ENCODE measurements around the gene CCDC102A. TPM values are rescaled to one million over a fixed set of nuclear protein-coding genes. Genes with fewer than 3 reads are reported as not detected.
"Not testable (repeated sequence)": the region's sequence is repeated elsewhere in the genome, so short reads cannot be mapped to it uniquely, and the experiment has no call there.

The CCDC102A gene
- total RNA-seq, 1 donor from 2014 or later, result 13.7 TPM

DNA sequence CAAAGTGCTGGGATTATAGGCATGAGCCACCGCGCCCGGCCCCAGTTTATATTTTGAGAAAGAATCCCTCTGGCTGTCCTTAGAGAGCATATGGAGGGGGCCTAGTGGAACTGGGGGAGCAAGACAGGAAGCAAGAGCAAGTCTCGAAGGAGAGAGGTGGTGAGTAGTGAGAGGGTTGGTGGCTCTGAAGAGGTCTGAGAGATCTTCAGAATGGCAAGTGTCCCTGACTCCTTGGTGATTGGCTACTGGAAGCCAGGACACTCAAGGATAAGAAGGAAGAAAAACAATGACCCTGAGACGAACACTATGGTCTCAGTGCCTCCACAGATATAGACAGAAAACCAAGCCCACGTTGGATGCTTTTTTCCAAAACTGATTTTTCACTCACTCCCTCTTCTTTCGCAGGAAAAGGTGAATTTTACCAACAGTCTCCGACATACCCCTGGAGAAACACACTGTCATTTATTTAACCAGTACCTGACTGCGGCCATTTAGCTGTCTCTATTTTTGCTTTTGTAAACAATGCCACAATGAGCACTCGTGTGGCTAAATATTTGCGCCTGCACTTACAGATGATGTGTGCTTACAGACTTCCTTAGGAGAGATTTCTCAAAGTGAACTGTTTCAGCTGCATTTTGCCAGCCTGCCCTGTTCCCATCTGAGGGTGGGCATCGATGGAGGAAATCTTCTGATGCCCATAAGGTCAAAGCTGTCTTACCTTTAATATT is 34.2 kb downstream of the CCDC102A start:
- H3K4me1 ChIP-seq, result no peaks in the 10 kb centered on the region
- H3K27me3 ChIP-seq, result no peaks in the 10 kb centered on the region
- no peaks in the 10 kb centered on the region for H3K9me3 ChIP-seq
- no peak for DNase-seq (ENCODE audit: low spot score in 2 of 2)
- H3K36me3 ChIP-seq, result no peaks in the 10 kb centered on the region
- intact Hi-C loops (cut with DNase I), result no loop called here
- no peak for TF ChIP-seq CTCF (IDR thresholded peaks at IDR 0.05)
- H3K4me3 ChIP-seq, result no peak overlapping the region
- H3K27ac ChIP-seq, result no peak overlapping the region

- H3K4me1 ChIP-seq, result no peaks in the 10 kb centered on the region
- intact Hi-C loops (cut with DNase I), result no loop called here
- H3K27ac ChIP-seq, result no peak overlapping the region
- no peak overlapping the region for H3K4me3 ChIP-seq
- no peaks in the 10 kb centered on the region for H3K27me3 ChIP-seq
- H3K9me3 ChIP-seq, result no peaks in the 10 kb centered on the region
- H3K36me3 ChIP-seq, result no peaks in the 10 kb centered on the region
- DNase-seq (ENCODE audit: low spot score in 2 of 2), result no peak
- TF ChIP-seq CTCF (IDR thresholded peaks at IDR 0.05), result no peak
Observed at GRCh38 chr16:57501492-57501891, 34.9 kb downstream of the CCDC102A start.

DNA sequence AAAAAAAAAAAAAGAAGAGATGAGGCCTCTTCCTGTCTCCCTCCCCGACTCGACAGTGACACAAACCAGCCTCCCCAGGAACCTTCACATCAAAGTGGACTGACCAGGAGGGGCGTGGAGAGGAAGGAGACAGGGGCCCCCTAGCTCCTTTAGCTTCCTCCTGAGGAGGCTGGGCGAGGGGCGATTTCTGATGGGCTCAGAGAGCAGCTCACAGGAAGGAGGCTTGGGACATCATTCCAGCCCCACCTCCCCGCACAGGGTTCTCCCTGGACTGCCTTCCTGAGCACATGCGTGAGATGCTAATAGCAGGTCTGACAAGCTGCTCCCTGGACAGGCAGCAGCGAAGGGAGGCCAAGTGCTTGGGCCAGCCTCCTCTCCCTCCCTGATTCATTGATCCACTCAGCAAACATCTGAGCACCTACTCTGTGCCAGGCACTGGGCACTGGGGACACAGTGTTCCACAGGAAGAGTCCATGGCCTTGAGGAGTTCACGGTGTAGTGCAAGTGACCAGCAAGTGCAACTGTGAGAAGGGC is 35.7 kb downstream of the CCDC102A start:
- no peak for DNase-seq (ENCODE audit: low spot score in 2 of 2)

GRCh38 chr16:57499941-57500340 is 36.4 kb downstream of the CCDC102A start:
- H3K36me3 ChIP-seq; DNase-seq (ENCODE audit: low spot score in 2 of 2); intact Hi-C loops (cut with DNase I); H3K9me3 ChIP-seq; H3K27me3 ChIP-seq; H3K4me3 ChIP-seq; H3K27ac ChIP-seq; H3K4me1 ChIP-seq: not testable (repeated sequence)

More for the DNA sequence above, 35.7 kb downstream of the CCDC102A start:
- Histone ChIP-seq H3K27me3 (no peaks in the 10 kb centered on the region), H3K27ac (no peak overlapping the region), H3K36me3 (no peaks in the 10 kb centered on the region), H3K9me3 (no peaks in the 10 kb centered on the region), H3K4me1 (no peaks in the 10 kb centered on the region), H3K4me3 (no peak overlapping the region)
- intact Hi-C loops (cut with DNase I), result no loop called here
- no peak for TF ChIP-seq CTCF (IDR thresholded peaks at IDR 0.05)

GRCh38 chr16:57498031-57498430 is 38.3 kb downstream of the CCDC102A start:
- Histone ChIP-seq H3K4me1 (no peaks in the 10 kb centered on the region), H3K27ac (no peak overlapping the region), H3K9me3 (no peaks in the 10 kb centered on the region), H3K36me3 (no peaks in the 10 kb centered on the region), H3K27me3 (no peaks in the 10 kb centered on the region), H3K4me3 (no peak overlapping the region)
- no peak for TF ChIP-seq CTCF (IDR thresholded peaks at IDR 0.05)
- intact Hi-C loops (cut with DNase I), result no loop called here
- DNase-seq (ENCODE audit: low spot score in 2 of 2), result no peak

GRCh38 chr16:57497121-57497520 is 39.2 kb downstream of the CCDC102A start:
- no peak for DNase-seq (ENCODE audit: low spot score in 2 of 2)
- intact Hi-C loops (cut with DNase I), result no loop called here
- H3K4me3 ChIP-seq, result no peak overlapping the region

More at GRCh38 chr16:57497121-57497520, 39.2 kb downstream of the CCDC102A start:
- Histone ChIP-seq H3K36me3 (no peaks in the 10 kb centered on the region), H3K4me1 (no peaks in the 10 kb centered on the region), H3K9me3 (no peaks in the 10 kb centered on the region), H3K27me3 (no peaks in the 10 kb centered on the region), H3K27ac (no peak overlapping the region)
- TF ChIP-seq CTCF (IDR thresholded peaks at IDR 0.05), result no peak
